H1 (cell line): ENCODE measurements around the gene ARHGAP22. TPM values are rescaled to one million over a fixed set of nuclear protein-coding genes. Genes with fewer than 3 reads are reported as not detected.

ENCODE experiments used
- CTCF ChIA-PET: fragments of 300-600 bp; sonication (Branson Sonifier 250); formaldehyde crosslinking; loops from one replicate; lab custom pipeline; 2021; ENCODE audit not compliant: partially characterized antibody; lab: Charles Lee
- POLR2A ChIA-PET: fragments of 300-600 bp; sonication (Branson Sonifier 250); formaldehyde crosslinking; loops from one replicate; lab custom pipeline; 2021; ENCODE audit warnings: inconsistent platforms; ENCODE audit not compliant: partially characterized antibody; lab: Charles Lee
- DNase-seq, 2 experiments: peaks; one replicate each; pipeline versions ENCODE4 v3.0.0 to v3.0.0-alpha.2; 2010 to 2022; ENCODE audit warnings: low spot score in 2 of 2, low read depth in 1 of 2, mixed read lengths in 1 of 2
- FAIRE-seq: peaks from 2 replicates; lab custom pipeline; 2011; peaks lifted over from hg19 to GRCh38; lab: Jason Lieb, UNC
- H2AFZ ChIP-seq: 2 replicates; pipeline ENCODE4 v1.8.1; 2012; ENCODE audit warnings: low read length, inconsistent platforms
- H2AK5ac ChIP-seq: 2 replicates; pipeline ENCODE4 v1.6.1; 2013; ENCODE audit warnings: low read depth, low read length
- H2BK120ac ChIP-seq: replicated peaks from 2 replicates; pipeline ENCODE3; 2013; ENCODE audit warnings: low read depth, low read length, inconsistent platforms
- H2BK12ac ChIP-seq: 2 replicates; pipeline ENCODE4 v1.6.1; 2013; ENCODE audit warnings: low read depth, low read length
- H2BK15ac ChIP-seq: 2 replicates; pipeline ENCODE4 v1.6.1; 2013; ENCODE audit warnings: low read length
- H2BK20ac ChIP-seq: 2 replicates; pipeline ENCODE4 v1.6.1; 2013; ENCODE audit warnings: low read length
- H2BK5ac ChIP-seq: 2 replicates; pipeline ENCODE4 v1.6.1; 2013; ENCODE audit warnings: low read depth, low read length
- H3K14ac ChIP-seq: 2 replicates; pipeline ENCODE4 v1.6.1; 2013; ENCODE audit warnings: inconsistent platforms; ENCODE audit not compliant: insufficient read length
- H3K18ac ChIP-seq: 2 replicates; pipeline ENCODE4 v1.6.1; 2013; ENCODE audit warnings: low read length; ENCODE audit errors: extremely low read depth
- H3K23ac ChIP-seq: 2 replicates; pipeline ENCODE4 v1.6.1; 2013; ENCODE audit warnings: inconsistent platforms; ENCODE audit not compliant: insufficient read length
- H3K23me2 ChIP-seq: 2 replicates; pipeline ENCODE4 v1.6.1; 2013; ENCODE audit warnings: low read depth, low read length
- H3K27ac ChIP-seq: 2 replicates; pipeline ENCODE4 v1.6.1; 2011; ENCODE audit warnings: low read depth, low read length, inconsistent platforms
- H3K27me3 ChIP-seq, 4 experiments: replicated peaks in 1 of 4; 1 replicate in 1 of 4; 2 replicates in 3 of 4; pipeline versions ENCODE4 v1.6.1 to v1.8.1; 2011 to 2013; ENCODE audit warnings: low read length in 3 of 4, mild to moderate bottlenecking in 3 of 4, inconsistent platforms in 2 of 4, mixed read lengths in 2 of 4, moderate library complexity in 1 of 4; ENCODE audit not compliant: control insufficient read depth in 3 of 4, insufficient read depth in 3 of 4; ENCODE audit errors: extremely low read depth in 1 of 4
- H3K36me3 ChIP-seq, 4 experiments: 2 replicates each; pipeline versions ENCODE4 v1.6.1 to v1.8.1; 2011 to 2013; ENCODE audit warnings: mild to moderate bottlenecking in 4 of 4, low read length in 3 of 4, moderate library complexity in 2 of 4, control low read depth in 1 of 4, inconsistent platforms in 1 of 4; ENCODE audit not compliant: insufficient read depth in 4 of 4, control insufficient read depth in 2 of 4
- H3K4ac ChIP-seq: replicated peaks from 2 replicates; pipeline ENCODE3; 2013; ENCODE audit warnings: low read length, low read depth, mixed read lengths, inconsistent platforms; ENCODE audit not compliant: insufficient read length
- H3K4me1 ChIP-seq, 4 experiments: replicated peaks in 1 of 4; 1 replicate in 1 of 4; 2 replicates in 3 of 4; pipeline versions ENCODE4 v1.6.1 to v1.8.1; 2011 to 2013; ENCODE audit warnings: low read length in 3 of 4, inconsistent platforms in 2 of 4, mixed read lengths in 1 of 4; ENCODE audit not compliant: insufficient read depth in 4 of 4, control insufficient read depth in 3 of 4
- H3K4me2 ChIP-seq, 2 experiments: 2 replicates each; pipeline versions ENCODE4 v1.6.1 to v1.8.1; 2011 to 2013; ENCODE audit warnings: low read depth in 2 of 2, low read length in 2 of 2, control low read depth in 1 of 2, inconsistent platforms in 1 of 2, mild to moderate bottlenecking in 1 of 2; ENCODE audit not compliant: insufficient read depth in 1 of 2
- H3K4me3 ChIP-seq, 4 experiments: fragments of 200-600, 300-600 bp in 1 of 4; sonication (generic), shearing (Covaris generic), sonication (Bioruptor Twin) in 1 of 4; 2 replicates each; pipeline versions ENCODE4 v1.5.1 to v1.8.1; 2011 to 2016; ENCODE audit warnings: low read length in 4 of 4, low read depth in 3 of 4, control low read depth in 2 of 4, inconsistent platforms in 2 of 4, mild to moderate bottlenecking in 2 of 4, mixed read lengths in 1 of 4, moderate library complexity in 1 of 4; ENCODE audit not compliant: insufficient read depth in 2 of 4; ENCODE audit errors: extremely low read depth in 1 of 4
- H3K56ac ChIP-seq: replicated peaks from 2 replicates; pipeline ENCODE3; 2013; ENCODE audit warnings: low read depth, mild to moderate bottlenecking, mixed read lengths, low read length, inconsistent platforms; ENCODE audit not compliant: insufficient read length
- H3K79me1 ChIP-seq: 2 replicates; pipeline ENCODE4 v1.6.1; 2013; ENCODE audit warnings: low read depth, low read length, control low read depth
- H3K79me2 ChIP-seq, 2 experiments: 2 replicates each; pipeline versions ENCODE4 v1.6.1 to v1.8.1; 2012 to 2013; ENCODE audit warnings: low read length in 2 of 2, mild to moderate bottlenecking in 2 of 2, inconsistent platforms in 1 of 2; ENCODE audit not compliant: insufficient read depth in 2 of 2, control insufficient read depth in 1 of 2
- H3K9ac ChIP-seq, 4 experiments: replicated peaks in 1 of 4; 1 replicate in 1 of 4; 2 replicates in 3 of 4; pipeline versions ENCODE4 v1.6.1 to v1.8.1; 2011 to 2013; ENCODE audit warnings: low read depth in 3 of 4, low read length in 3 of 4, control low read depth in 2 of 4, mild to moderate bottlenecking in 2 of 4, moderate library complexity in 2 of 4, inconsistent platforms in 1 of 4; ENCODE audit errors: extremely low read depth in 1 of 4
- H3K9me3 ChIP-seq, 2 experiments: 2 replicates each; pipeline versions ENCODE4 v1.6.1 to v1.8.1; 2012 to 2013; ENCODE audit warnings: mild to moderate bottlenecking in 2 of 2, moderate library complexity in 2 of 2, control low read depth in 1 of 2, inconsistent platforms in 1 of 2, low read depth in 1 of 2, low read length in 1 of 2, mixed read lengths in 1 of 2; ENCODE audit not compliant: insufficient read depth in 2 of 2
- H4K20me1 ChIP-seq, 2 experiments: replicated peaks in 1 of 2; 2 replicates each; pipeline versions ENCODE3 to v1.8.1; 2011 to 2013; ENCODE audit warnings: inconsistent platforms in 2 of 2, low read length in 2 of 2, mild to moderate bottlenecking in 1 of 2; ENCODE audit not compliant: insufficient read depth in 2 of 2, control insufficient read depth in 1 of 2
- H4K5ac ChIP-seq: 2 replicates; pipeline ENCODE4 v1.6.1; 2013; ENCODE audit warnings: low read length, low read depth, mixed read lengths, inconsistent platforms; ENCODE audit not compliant: insufficient read length
- H4K8ac ChIP-seq: 2 replicates; pipeline ENCODE4 v1.8.0; 2013; ENCODE audit warnings: mild to moderate bottlenecking, moderate library complexity, low read length, inconsistent platforms; ENCODE audit not compliant: insufficient read depth; ENCODE audit errors: extremely low read depth
- H4K91ac ChIP-seq: replicated peaks from 2 replicates; pipeline ENCODE3; 2013; ENCODE audit warnings: low read length, mixed read lengths, inconsistent platforms; ENCODE audit not compliant: insufficient read length
- ASH2L ChIP-seq: fragments of 200-600, 300-600 bp; sonication (generic); IDR thresholded peaks from one replicate; pipeline ENCODE4 v1.7.1; 2017; ENCODE audit warnings: low read length
- ATF3 ChIP-seq: IDR thresholded peaks from 2 replicates; pipeline ENCODE4 v1.6.1; 2011; ENCODE audit warnings: low read depth, mild to moderate bottlenecking, low read length; ENCODE audit not compliant: insufficient read depth
- EZH2 ChIP-seq: fragments of 200-600 bp; sonication (generic); IDR thresholded peaks from 2 replicates; pipeline ENCODE4 v1.7.1; 2012; ENCODE audit warnings: low read depth, mild to moderate bottlenecking, moderate library complexity, low read length, inconsistent platforms; ENCODE audit not compliant: severe bottlenecking
- NANOG ChIP-seq: IDR thresholded peaks from 2 replicates; pipeline ENCODE4 v1.6.1; 2011; ENCODE audit warnings: low read length, low read depth, mild to moderate bottlenecking, inconsistent platforms; ENCODE audit not compliant: insufficient read depth, poor library complexity, severe bottlenecking
- NRF1 ChIP-seq: IDR thresholded peaks from 2 replicates; pipeline ENCODE4 v1.6.1; 2011; ENCODE audit warnings: mild to moderate bottlenecking, low read depth, low read length, improper control_type of control experiment
- RFX5 ChIP-seq: IDR thresholded peaks from 2 replicates; pipeline ENCODE4 v1.6.1; 2011; ENCODE audit warnings: low read depth, low read length, improper control_type of control experiment, borderline replicate concordance
- RNF2 ChIP-seq: fragments of 200-900, 300-1000 bp; sonication (generic); IDR thresholded peaks from 2 replicates; pipeline ENCODE4 v1.7.1; 2016; ENCODE audit warnings: borderline replicate concordance, low read depth, mild to moderate bottlenecking, antibody characterized with exemption, low read length; ENCODE audit not compliant: poor library complexity, severe bottlenecking; ENCODE audit errors: missing control alignments
- RXRA ChIP-seq: IDR thresholded peaks from 2 replicates; pipeline ENCODE4 v1.6.1; 2011; ENCODE audit warnings: low read depth, mild to moderate bottlenecking, low read length, moderate library complexity; ENCODE audit not compliant: insufficient read depth
- WGBS, 2 experiments: shearing (Covaris generic) in 1 of 2; methylation state at CpG; one replicate each; pipeline versions ENCODE4 v1.1.6 to v1.1.7; 2013 to 2015; ENCODE audit warnings: low lambda C conversion rate in 2 of 2, mixed read lengths in 2 of 2, inconsistent platforms in 1 of 2, low coverage in 1 of 2, missing lambda C conversion rate in 1 of 2; ENCODE audit not compliant: insufficient replicate concordance in 2 of 2, insufficient coverage in 1 of 2, insufficient read length in 1 of 2; ENCODE audit errors: extremely low coverage in 1 of 2, missing lambda C conversion rate in 1 of 2; 5-methylcytosine and 5-hydroxymethylcytosine counted together
- polyA plus RNA-seq, 7 experiments: library from polyadenylated mRNA; depleted of rRNA in 3 of 7; stranded (reverse) in 5 of 7; unstranded in 2 of 7; fragments of >200 nt in 5 of 7; fragments of 200-250 nt in 2 of 7; gene quantifications; 1 replicate in 5 of 7; 2 replicates in 1 of 7; 4 replicates in 1 of 7; pipeline versions ENCODE4 v1.2.1 to v1.2.3, GENCODE V29; 2011 to 2013; ENCODE audit warnings: missing spikeins in 2 of 7, mixed read lengths in 2 of 7
- total RNA-seq: library from RNA; stranded (reverse); fragmentation: NEBNext Ultra II Directional; extraction: Animal tissue kit (Norgen Biotek cat#: 25700); gene quantifications from 2 replicates; pipeline ENCODE4 v1.2.1, GENCODE V29; 2021

The ARHGAP22 gene
- total and polyA plus RNA-seq, 2 of the 8 experiments (the other 6 are each of a cell fraction or from before 2014, with no cell fraction given) = 3.6 to 11.2 TPM

- TF ChIP-seq NANOG (no peak), RXRA (no peak), EZH2 (no peak), ATF3 (no peak), NRF1 (no peak), RNF2 (no peak), ASH2L (no peak), RFX5 (no peak)
- Histone ChIP-seq H3K4me3 (no peak overlapping the region), H4K20me1 (no peaks in the 10 kb centered on the region), H3K79me1 (no peaks in the 10 kb centered on the region), H4K91ac (no peak overlapping the region), H3K4ac (no peak overlapping the region), H3K18ac (no peak overlapping the region), H3K9ac (no peak overlapping the region), H3K4me1 (no peaks in the 10 kb centered on the region; a peak in 1 of 7 replicates), H2BK12ac (no peak overlapping the region), H2AK5ac (no peak overlapping the region), H4K8ac (no peak overlapping the region), H2AFZ (no peak overlapping the region), H3K14ac (no peak overlapping the region), H2BK5ac (no peak overlapping the region), H2BK20ac (no peak overlapping the region), H3K27ac (no peak overlapping the region), H3K36me3 (no peaks in the 10 kb centered on the region), H3K79me2 (no peaks in the 10 kb centered on the region), H3K27me3 (no peaks in the 10 kb centered on the region), H2BK120ac (no peak overlapping the region), H3K4me2 (no peak overlapping the region), H4K5ac (no peak overlapping the region), H3K56ac (no peak overlapping the region), H3K23me2 (no peaks in the 10 kb centered on the region), H2BK15ac (no peak overlapping the region), H3K9me3 (peaks cover 13 to 16% of the 10 kb centered on the region in 2 experiments; a peak in 3 of 4 replicates), H3K23ac (no peak overlapping the region)
- 83% methylated on average over 2 of the region's 2 CpGs; no CpG with 5 or more reads in 1 of the 2 experiments for WGBS, 2 experiments
- no peak for FAIRE-seq
- no peak for DNase-seq
- CTCF ChIA-PET = interaction anchor here (0.8 to 18.5 kb wide), 5 partner anchors 8 to 71 kb away, joined by 3 to 172 read pairs (median 3); partner anchors contain the start of gene ARHGAP22
- POLR2A ChIA-PET = no interaction called here
Measured at GRCh38 chr10:48587101-48587500, 17.8 kb downstream of the ARHGAP22 start.
